ENCODE results near the gene TIMM13. TPM values are rescaled to one million over a fixed set of nuclear protein-coding genes. Genes with fewer than 3 reads are reported as not detected.

TIMM13 gene
- total and polyA plus RNA-seq, 2 of the 8 experiments (the other 6 are each of a cell fraction or from before 2014, with no cell fraction given) = 270 to 275 TPM

DNA sequence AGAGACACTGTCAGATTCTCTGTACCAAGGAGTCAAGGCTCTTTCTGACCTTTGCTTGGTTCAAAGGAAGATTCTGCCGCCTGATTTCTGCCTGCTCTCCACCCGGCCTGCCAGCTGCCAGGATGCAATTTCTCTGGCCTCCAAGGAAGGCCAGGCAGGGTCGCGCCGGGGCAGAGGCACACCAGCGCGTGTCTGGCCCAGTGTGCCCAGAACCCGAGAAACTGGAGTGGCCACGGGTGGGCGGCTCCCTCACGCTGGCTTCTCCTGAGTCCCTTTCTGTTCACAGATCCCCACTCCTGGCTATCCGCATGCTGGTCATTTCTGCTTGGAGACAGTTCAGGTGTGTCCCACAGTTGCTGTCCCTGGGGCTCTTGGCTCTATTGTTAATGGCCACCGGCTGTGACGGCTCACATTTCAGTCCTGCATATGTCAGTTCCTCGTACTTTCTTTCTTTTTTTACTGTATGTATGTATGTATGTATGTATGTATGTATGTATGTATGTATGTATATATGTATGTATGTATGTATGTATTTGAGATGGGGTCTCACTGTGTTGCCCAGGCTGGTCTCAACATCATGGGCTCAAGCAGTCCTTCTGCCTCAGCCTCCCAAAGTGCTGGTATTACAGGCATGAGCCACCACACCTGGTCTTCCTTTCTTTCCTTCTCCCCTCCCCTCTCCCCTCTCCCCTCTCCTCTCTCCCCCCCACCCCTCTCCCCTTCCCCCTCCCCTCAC, 50.4 kb downstream of the TIMM13 start (continued):
- TF ChIP-seq, protein P1, sequence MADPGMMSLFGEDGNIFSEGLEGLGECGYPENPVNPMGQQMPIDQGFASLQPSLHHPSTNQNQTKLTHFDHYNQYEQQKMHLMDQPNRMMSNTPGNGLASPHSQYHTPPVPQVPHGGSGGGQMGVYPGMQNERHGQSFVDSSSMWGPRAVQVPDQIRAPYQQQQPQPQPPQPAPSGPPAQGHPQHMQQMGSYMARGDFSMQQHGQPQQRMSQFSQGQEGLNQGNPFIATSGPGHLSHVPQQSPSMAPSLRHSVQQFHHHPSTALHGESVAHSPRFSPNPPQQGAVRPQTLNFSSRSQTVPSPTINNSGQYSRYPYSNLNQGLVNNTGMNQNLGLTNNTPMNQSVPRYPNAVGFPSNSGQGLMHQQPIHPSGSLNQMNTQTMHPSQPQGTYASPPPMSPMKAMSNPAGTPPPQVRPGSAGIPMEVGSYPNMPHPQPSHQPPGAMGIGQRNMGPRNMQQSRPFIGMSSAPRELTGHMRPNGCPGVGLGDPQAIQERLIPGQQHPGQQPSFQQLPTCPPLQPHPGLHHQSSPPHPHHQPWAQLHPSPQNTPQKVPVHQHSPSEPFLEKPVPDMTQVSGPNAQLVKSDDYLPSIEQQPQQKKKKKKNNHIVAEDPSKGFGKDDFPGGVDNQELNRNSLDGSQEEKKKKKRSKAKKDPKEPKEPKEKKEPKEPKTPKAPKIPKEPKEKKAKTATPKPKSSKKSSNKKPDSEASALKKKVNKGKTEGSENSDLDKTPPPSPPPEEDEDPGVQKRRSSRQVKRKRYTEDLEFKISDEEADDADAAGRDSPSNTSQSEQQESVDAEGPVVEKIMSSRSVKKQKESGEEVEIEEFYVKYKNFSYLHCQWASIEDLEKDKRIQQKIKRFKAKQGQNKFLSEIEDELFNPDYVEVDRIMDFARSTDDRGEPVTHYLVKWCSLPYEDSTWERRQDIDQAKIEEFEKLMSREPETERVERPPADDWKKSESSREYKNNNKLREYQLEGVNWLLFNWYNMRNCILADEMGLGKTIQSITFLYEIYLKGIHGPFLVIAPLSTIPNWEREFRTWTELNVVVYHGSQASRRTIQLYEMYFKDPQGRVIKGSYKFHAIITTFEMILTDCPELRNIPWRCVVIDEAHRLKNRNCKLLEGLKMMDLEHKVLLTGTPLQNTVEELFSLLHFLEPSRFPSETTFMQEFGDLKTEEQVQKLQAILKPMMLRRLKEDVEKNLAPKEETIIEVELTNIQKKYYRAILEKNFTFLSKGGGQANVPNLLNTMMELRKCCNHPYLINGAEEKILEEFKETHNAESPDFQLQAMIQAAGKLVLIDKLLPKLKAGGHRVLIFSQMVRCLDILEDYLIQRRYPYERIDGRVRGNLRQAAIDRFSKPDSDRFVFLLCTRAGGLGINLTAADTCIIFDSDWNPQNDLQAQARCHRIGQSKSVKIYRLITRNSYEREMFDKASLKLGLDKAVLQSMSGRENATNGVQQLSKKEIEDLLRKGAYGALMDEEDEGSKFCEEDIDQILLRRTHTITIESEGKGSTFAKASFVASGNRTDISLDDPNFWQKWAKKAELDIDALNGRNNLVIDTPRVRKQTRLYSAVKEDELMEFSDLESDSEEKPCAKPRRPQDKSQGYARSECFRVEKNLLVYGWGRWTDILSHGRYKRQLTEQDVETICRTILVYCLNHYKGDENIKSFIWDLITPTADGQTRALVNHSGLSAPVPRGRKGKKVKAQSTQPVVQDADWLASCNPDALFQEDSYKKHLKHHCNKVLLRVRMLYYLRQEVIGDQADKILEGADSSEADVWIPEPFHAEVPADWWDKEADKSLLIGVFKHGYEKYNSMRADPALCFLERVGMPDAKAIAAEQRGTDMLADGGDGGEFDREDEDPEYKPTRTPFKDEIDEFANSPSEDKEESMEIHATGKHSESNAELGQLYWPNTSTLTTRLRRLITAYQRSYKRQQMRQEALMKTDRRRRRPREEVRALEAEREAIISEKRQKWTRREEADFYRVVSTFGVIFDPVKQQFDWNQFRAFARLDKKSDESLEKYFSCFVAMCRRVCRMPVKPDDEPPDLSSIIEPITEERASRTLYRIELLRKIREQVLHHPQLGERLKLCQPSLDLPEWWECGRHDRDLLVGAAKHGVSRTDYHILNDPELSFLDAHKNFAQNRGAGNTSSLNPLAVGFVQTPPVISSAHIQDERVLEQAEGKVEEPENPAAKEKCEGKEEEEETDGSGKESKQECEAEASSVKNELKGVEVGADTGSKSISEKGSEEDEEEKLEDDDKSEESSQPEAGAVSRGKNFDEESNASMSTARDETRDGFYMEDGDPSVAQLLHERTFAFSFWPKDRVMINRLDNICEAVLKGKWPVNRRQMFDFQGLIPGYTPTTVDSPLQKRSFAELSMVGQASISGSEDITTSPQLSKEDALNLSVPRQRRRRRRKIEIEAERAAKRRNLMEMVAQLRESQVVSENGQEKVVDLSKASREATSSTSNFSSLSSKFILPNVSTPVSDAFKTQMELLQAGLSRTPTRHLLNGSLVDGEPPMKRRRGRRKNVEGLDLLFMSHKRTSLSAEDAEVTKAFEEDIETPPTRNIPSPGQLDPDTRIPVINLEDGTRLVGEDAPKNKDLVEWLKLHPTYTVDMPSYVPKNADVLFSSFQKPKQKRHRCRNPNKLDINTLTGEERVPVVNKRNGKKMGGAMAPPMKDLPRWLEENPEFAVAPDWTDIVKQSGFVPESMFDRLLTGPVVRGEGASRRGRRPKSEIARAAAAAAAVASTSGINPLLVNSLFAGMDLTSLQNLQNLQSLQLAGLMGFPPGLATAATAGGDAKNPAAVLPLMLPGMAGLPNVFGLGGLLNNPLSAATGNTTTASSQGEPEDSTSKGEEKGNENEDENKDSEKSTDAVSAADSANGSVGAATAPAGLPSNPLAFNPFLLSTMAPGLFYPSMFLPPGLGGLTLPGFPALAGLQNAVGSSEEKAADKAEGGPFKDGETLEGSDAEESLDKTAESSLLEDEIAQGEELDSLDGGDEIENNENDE (IDR thresholded peaks at IDR 0.05; ENCODE audit: insufficient replicate concordance, low read length) = no peak
- TF ChIP-seq GABPA (IDR thresholded peaks at IDR 0.05; ENCODE audit: borderline replicate concordance, insufficient read depth, low read length) (no peak), CBX5 (IDR thresholded peaks at IDR 0.05; ENCODE audit: low read depth, low read length) (no peak), RBBP5 (IDR thresholded peaks at IDR 0.05; ENCODE audit: borderline replicate concordance, low read depth, low read length) (no peak), POLR2A (IDR thresholded peaks at IDR 0.05; ENCODE audit: control extremely low read depth in 1 of 2, low read depth in 2 of 2, low read length in 2 of 2) (no peak), HDAC6 (IDR thresholded peaks at IDR 0.05; ENCODE audit: low read depth, low read length) (no peak), RXRA (IDR thresholded peaks at IDR 0.05; ENCODE audit: insufficient read depth, low read depth, low read length) (no peak), NRF1 (IDR thresholded peaks at IDR 0.05; ENCODE audit: low read depth, low read length) (no peak), BRCA1 (IDR thresholded peaks at IDR 0.05; ENCODE audit: low read depth, low read length) (no peak), RNF2 (IDR thresholded peaks at IDR 0.05; ENCODE audit: borderline replicate concordance, low read depth, low read length, missing control alignments, poor library complexity, severe bottlenecking) (no peak), ASH2L (IDR thresholded peaks at IDR 0.05; ENCODE audit: low read length) (no peak)

All from H1 (cell line).